Tibial nerve (tissue), 4 donors: ENCODE data around the gene SH3RF3.

Experiments
- EP300 ChIP-seq, 2 donors: sonication (generic); formaldehyde crosslinking; IDR thresholded peaks; one replicate each; pipeline ENCODE4 v1.6.1; 2017; ENCODE audit warnings: antibody characterized with exemption in 2 of 2, mild to moderate bottlenecking in 1 of 2
- POLR2A ChIP-seq, 2 donors: fragments of 450-650 bp; IDR thresholded peaks; one replicate each; pipeline ENCODE4 v1.6.1; 2017; ENCODE audit warnings: antibody characterized with exemption in 2 of 2, mild to moderate bottlenecking in 2 of 2, moderate library complexity in 2 of 2
- TF ChIP-seq, protein P1 (sequence below), 5 experiments: fragments of 200-600 bp in 3 of 5; fragments of 450-650 bp in 2 of 5; sonication (generic) in 3 of 5; IDR thresholded peaks; one replicate each; pipeline ENCODE4 v1.5.1; 2016 to 2019; ENCODE audit warnings: antibody characterized with exemption in 5 of 5, mild to moderate bottlenecking in 3 of 5, moderate library complexity in 2 of 5

DNA sequence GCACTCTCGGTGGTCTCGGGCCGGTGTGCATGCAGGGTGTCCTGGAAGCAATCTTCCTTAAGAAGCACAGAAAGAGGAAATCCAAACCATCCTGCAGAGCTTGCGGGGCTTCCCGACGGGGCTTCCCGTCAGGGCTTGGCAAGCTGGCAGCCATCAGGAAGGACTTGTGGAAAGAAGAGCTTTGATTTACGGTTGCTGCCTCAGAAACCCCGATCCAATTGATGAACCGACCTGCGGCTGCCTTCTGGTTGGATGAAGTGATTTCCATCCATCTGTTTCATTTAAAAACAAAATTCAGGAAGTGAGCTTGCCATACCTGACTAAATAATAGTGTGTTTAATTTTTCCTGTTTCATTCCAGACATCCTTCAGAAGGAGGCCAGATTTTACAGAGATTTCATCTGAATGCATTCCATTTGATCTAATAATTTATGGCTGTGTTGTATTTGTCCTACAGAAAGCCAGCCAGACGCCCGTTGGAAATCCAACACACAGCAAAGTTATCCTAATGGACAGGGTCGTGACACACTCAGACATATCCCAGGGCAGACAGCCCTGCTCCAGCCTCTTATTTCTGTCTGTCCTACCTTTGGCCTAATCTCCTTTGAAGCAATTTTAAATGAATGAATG lies 343.4 kb downstream of the SH3RF3 start:
- TF ChIP-seq, protein P1, sequence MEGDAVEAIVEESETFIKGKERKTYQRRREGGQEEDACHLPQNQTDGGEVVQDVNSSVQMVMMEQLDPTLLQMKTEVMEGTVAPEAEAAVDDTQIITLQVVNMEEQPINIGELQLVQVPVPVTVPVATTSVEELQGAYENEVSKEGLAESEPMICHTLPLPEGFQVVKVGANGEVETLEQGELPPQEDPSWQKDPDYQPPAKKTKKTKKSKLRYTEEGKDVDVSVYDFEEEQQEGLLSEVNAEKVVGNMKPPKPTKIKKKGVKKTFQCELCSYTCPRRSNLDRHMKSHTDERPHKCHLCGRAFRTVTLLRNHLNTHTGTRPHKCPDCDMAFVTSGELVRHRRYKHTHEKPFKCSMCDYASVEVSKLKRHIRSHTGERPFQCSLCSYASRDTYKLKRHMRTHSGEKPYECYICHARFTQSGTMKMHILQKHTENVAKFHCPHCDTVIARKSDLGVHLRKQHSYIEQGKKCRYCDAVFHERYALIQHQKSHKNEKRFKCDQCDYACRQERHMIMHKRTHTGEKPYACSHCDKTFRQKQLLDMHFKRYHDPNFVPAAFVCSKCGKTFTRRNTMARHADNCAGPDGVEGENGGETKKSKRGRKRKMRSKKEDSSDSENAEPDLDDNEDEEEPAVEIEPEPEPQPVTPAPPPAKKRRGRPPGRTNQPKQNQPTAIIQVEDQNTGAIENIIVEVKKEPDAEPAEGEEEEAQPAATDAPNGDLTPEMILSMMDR (IDR thresholded peaks at IDR 0.05), result no peak
- no peak for TF ChIP-seq POLR2A (IDR thresholded peaks at IDR 0.05)
- TF ChIP-seq EP300 (IDR thresholded peaks at IDR 0.05), result no peak
